ENCODE measurements around the gene IGFBPL1. TPM values are rescaled to one million over a fixed set of nuclear protein-coding genes. Genes with fewer than 3 reads are reported as not detected.

The IGFBPL1 gene
- total RNA-seq, 1 donor from 2014 or later, result 26.7 TPM

GRCh38 chr9:38435521-38435920 lies 11.3 kb upstream of the IGFBPL1 start:
- H3K27ac Mint-ChIP-seq, result no peak overlapping the region
- no peaks in the 10 kb centered on the region for H3K9me3 Mint-ChIP-seq
- TF ChIP-seq CTCF (conservative IDR thresholded peaks at IDR 0.05), result no peak
- no peaks in the 10 kb centered on the region for H3K27me3 Mint-ChIP-seq
- peaks cover 6% of the 10 kb centered on the region for H3K4me1 Mint-ChIP-seq (ENCODE audit: unreplicated experiment)
- no peak for DNase-seq (ENCODE audit: extremely low spot score, unreplicated experiment)
- no peaks in the 10 kb centered on the region for H3K36me3 Mint-ChIP-seq
- H3K4me3 Mint-ChIP-seq, result no peak overlapping the region

DNA sequence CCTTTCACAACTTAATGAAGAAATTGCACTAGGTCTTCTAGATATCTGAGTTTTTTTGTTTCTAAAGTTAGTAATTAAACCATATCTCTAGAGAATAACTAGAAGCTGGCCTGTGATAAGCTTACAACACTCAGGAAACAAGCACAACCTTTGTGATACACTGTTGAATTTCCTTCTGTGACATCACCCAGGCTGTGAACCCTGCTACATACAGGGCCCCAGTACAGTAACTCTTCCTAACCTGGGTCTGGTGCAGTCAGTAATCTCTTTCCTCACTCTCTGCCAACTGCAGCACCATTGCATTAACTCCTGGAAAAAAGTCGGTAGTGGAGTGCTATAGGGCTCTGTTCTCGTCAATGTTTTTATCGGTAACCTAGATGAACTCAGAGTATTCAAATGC lies 10.6 kb upstream of the IGFBPL1 start:
- Mint-ChIP-seq H3K9me3 (no peaks in the 10 kb centered on the region), H3K4me1 (ENCODE audit: unreplicated experiment) (peaks cover 6% of the 10 kb centered on the region), H3K27ac (no peak overlapping the region), H3K36me3 (no peaks in the 10 kb centered on the region), H3K27me3 (no peaks in the 10 kb centered on the region), H3K4me3 (no peak overlapping the region)
- no peak for TF ChIP-seq CTCF (conservative IDR thresholded peaks at IDR 0.05)
- no peak for DNase-seq (ENCODE audit: extremely low spot score, unreplicated experiment)

GRCh38 chr9:38434365-38434764 lies 10.1 kb upstream of the IGFBPL1 start:
- TF ChIP-seq CTCF (conservative IDR thresholded peaks at IDR 0.05), result no peak
- H3K27me3 Mint-ChIP-seq, result no peaks in the 10 kb centered on the region
- no peak for DNase-seq (ENCODE audit: extremely low spot score, unreplicated experiment)
- H3K36me3 Mint-ChIP-seq, result no peaks in the 10 kb centered on the region
- H3K4me3 Mint-ChIP-seq, result no peak overlapping the region
- no peaks in the 10 kb centered on the region for H3K9me3 Mint-ChIP-seq
- H3K27ac Mint-ChIP-seq, result no peak overlapping the region
- peaks cover 6% of the 10 kb centered on the region for H3K4me1 Mint-ChIP-seq (ENCODE audit: unreplicated experiment)

DNA sequence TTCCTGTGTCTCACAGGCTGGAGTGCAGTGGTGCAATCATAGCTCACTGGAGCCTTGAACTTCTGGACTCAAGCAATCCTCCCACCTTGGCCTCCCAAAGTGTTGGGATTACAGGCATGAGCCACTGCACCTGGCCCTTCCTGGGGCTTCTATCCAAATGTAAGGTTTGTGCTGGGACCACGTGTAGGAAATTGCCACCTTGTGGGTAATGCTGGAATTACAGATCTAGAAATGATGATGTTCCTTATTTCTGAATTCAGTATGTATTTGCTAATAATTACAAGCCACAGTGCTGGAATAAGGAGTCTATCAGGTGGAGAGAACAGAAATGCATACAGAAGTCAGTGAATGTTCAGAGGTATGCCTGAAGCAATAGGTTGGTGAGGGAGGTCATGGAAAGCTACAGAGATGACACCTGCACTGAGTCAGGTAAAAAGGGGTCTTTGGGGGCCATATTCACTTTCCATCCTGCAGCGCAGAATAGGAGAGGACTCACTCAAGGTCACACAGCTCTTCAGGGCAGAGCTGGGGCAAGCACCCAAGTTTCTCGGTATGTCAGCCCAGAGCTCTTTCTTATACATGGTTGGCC lies 8.8 kb upstream of the IGFBPL1 start:
- DNase-seq (ENCODE audit: extremely low spot score, unreplicated experiment), result no peak
- no peaks in the 10 kb centered on the region for H3K9me3 Mint-ChIP-seq
- H3K36me3 Mint-ChIP-seq, result no peaks in the 10 kb centered on the region
- H3K4me1 Mint-ChIP-seq (ENCODE audit: unreplicated experiment), result peaks cover 6% of the 10 kb centered on the region
- no peaks in the 10 kb centered on the region for H3K27me3 Mint-ChIP-seq
- no peak overlapping the region for H3K27ac Mint-ChIP-seq
- peak; percentile 79 for TF ChIP-seq CTCF (conservative IDR thresholded peaks at IDR 0.05)
- no peak overlapping the region for H3K4me3 Mint-ChIP-seq

DNA sequence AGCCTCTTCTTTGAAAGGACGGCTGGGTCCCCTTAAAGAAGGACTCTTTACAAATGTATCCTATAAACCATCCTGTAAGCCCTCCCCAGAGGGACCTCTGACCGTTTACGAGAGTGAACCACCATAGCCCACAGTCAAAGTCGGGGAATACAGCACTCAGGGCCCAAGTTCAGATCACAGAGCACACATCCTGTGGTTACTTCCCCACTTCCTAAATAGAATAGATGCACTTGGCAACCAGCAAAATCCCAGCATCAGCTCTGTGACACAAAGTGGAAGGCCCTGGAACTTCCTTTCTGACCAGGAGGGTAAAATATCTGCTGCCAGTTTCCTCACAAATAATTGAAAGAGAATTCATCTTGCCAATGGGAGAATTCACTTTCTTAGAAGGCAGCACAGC lies 6.9 kb upstream of the IGFBPL1 start:
- H3K4me1 Mint-ChIP-seq (ENCODE audit: unreplicated experiment), result peaks cover 11% of the 10 kb centered on the region
- no peak for TF ChIP-seq CTCF (conservative IDR thresholded peaks at IDR 0.05)
- H3K36me3 Mint-ChIP-seq, result no peaks in the 10 kb centered on the region
- DNase-seq (ENCODE audit: extremely low spot score, unreplicated experiment), result no peak
- no peak overlapping the region for H3K4me3 Mint-ChIP-seq
- no peaks in the 10 kb centered on the region for H3K9me3 Mint-ChIP-seq
- no peak overlapping the region for H3K27ac Mint-ChIP-seq
- H3K27me3 Mint-ChIP-seq, result peaks cover 12% of the 10 kb centered on the region

GRCh38 chr9:38428062-38428461 lies 3.8 kb upstream of the IGFBPL1 start:
- H3K36me3 Mint-ChIP-seq, result no peaks in the 10 kb centered on the region
- H3K4me1 Mint-ChIP-seq (ENCODE audit: unreplicated experiment), result peaks cover 12% of the 10 kb centered on the region
- no peaks in the 10 kb centered on the region for H3K9me3 Mint-ChIP-seq
- TF ChIP-seq CTCF (conservative IDR thresholded peaks at IDR 0.05), result no peak
- peaks cover 29% of the 10 kb centered on the region for H3K27me3 Mint-ChIP-seq
- no peak overlapping the region for H3K4me3 Mint-ChIP-seq
- DNase-seq (ENCODE audit: extremely low spot score, unreplicated experiment), result no peak
- no peak overlapping the region for H3K27ac Mint-ChIP-seq

Data from type B pancreatic cell (in vitro differentiated cells).